HL-60/S4 treated with retinoic acid at 250 ng/mL for 4 days and 3 days (cell line): ENCODE data around the gene PRRT1B.

ENCODE experiments used
- in situ Hi-C: fragments of 300-500 bp; cut with MboI; formaldehyde crosslinking; loops from 2 replicates; pipeline ENCODE4 v1.7.0; 2022; ENCODE audit warnings: low sequenced_read_pairs

Gene PRRT1B

DNA sequence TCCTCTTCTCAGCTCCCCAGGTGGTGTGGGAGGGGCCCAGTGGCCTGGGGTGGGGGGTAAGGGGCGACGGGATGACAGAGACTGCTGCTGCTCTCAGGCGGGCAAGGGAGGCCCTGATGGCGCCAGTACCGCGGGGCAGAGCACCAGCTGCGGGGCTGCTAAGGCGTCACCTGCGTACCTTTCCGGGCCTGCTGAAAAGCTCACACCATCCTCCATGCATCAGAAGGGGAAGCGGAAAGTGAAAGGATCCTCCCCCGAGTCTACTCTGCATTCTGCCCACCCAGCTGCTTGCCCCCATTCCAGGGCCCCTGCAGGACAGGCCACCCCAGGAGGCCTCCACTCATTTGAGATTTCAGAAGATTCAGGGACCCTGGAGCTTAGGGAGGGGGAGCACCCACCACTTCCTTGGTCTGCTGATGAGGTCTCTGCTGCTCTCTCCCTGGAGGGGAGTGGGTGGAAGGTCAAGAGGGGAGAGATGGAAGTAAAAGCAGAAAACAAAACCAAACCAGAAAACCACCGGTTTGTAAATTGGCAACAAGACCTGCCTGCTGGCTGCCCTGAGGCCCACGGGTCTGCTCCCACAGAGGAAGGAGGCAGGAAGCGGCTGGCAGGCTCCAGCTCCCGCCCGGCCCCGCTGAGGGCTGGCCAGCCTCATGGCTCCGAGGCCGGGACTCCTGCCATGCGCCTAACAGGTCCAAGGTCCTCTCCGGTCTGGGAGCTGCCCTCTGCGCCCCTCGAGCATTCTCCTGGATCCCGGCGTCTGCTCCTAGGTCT is 33.6 kb downstream of the PRRT1B start:
- in situ Hi-C loops, result no loop called here

DNA sequence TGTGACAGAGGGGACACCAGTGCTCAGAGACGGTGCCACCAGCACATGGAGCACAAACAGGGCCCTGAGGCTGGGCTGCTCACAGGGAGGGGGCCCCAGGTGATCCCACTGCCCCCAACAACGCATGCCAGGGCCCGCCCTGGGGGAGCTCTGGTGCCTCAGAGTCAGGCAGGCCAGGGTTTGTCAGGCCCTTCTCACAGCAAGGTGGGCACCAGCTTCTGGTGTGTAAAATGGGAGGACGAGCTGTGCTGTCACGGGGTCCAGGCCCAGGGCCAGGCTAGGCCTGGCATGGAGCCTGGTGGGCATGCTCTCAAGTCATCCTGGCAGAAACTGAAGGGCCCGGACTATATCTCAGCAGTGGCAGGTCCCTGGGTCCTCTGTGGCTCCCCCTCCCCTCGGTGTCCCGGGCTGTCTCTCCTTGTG is 34.5 kb downstream of the PRRT1B start:
- in situ Hi-C loops, result loop anchor here (5.0 kb wide), 1 partner anchor 163 kb away; the partner anchor contains the start of gene RAPGEF1

DNA sequence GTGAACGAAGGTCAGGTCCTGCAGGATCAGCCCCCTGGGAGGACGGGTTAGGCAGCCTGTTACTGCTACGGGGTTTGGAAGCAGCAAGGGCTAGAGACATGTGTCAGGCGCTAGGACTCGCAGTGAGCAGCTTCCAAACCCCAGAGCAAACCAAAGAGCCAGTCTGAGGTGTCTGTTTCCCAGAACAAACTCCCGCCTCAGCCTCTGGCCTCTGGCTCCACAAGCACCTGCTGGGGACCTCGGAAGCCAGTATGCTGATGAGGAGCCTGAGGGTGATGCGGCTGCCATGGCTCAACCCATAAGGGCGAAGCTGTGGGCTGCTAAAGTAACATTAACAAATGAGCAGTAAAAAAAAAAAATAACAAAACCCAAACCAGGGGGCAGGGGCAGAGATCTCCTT is 35.0 kb downstream of the PRRT1B start:
- in situ Hi-C loops, result loop anchor here (5.0 kb wide), 1 partner anchor 162 kb away; the partner anchor contains the start of gene RAPGEF1

- in situ Hi-C loops, result loop anchor here (5.0 kb wide), 1 partner anchor 160 kb away; the partner anchor contains the start of gene RAPGEF1
Measured at GRCh38 chr9:131582056-131582455, 36.7 kb downstream of the PRRT1B start.

- in situ Hi-C loops, result loop anchor here (5.0 kb wide), 1 partner anchor 160 kb away; the partner anchor contains the start of gene RAPGEF1
Measured at GRCh38 chr9:131582466-131583336, 37.4 kb downstream of the PRRT1B start.

DNA sequence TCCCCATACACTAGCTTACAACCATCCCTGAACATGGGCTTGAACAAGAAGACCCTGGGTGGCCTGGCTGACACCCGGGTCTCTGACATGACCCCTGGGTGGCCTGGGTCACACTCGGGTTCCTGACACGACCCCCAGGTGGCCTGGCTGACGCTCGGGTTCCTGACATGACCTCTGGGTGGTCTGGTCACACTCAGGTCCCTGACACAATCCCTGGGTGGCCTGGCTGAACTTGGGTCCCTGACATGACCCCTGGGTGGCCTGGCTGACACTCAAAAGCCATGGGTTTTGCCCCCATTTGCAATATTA is 38.0 kb downstream of the PRRT1B start:
- in situ Hi-C loops, result loop anchor here (5.0 kb wide), 1 partner anchor 159 kb away; the partner anchor contains the start of gene RAPGEF1

DNA sequence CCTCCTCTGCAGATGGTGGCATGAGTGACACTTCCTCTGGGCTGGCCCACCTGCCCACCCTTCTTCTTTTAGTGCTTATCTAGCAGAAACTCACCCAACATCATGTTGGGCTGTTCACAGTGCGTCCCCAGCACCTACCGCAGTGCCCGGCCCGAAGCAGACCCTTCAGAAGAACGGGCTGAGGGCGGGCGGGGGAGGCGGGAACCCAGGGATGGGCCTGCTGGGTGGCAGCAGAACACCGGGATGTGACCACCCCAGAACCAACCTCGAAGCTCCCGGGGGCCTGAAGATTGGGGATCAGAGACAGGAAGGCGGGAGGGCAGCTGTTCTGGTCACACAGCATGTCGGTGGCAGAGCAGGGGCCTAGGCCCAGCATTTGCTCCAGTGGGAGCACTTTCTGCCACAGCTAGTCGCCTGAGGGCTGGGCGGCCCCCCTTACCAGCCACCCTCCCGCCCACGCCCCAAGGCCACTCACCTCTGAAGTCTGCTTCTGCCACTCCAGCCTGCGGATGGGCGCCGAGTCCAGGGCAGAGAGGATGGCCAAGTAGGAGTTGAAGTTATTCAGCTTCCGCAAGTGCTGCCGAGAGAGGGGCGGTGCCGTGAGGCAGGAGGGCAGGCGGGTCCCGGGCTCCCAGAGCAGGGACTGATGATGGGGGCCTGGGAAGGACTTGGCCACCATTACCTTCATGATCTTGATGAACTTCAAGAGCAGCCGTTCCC is 38.7 kb downstream of the PRRT1B start:
- in situ Hi-C loops, result loop anchor here (5.0 kb wide), 1 partner anchor 158 kb away; the partner anchor contains the start of gene RAPGEF1

- in situ Hi-C loops, result loop anchor here (5.0 kb wide), 1 partner anchor 157 kb away; the partner anchor contains the start of gene RAPGEF1
Measured at GRCh38 chr9:131584858-131585257, 39.5 kb downstream of the PRRT1B start.

DNA sequence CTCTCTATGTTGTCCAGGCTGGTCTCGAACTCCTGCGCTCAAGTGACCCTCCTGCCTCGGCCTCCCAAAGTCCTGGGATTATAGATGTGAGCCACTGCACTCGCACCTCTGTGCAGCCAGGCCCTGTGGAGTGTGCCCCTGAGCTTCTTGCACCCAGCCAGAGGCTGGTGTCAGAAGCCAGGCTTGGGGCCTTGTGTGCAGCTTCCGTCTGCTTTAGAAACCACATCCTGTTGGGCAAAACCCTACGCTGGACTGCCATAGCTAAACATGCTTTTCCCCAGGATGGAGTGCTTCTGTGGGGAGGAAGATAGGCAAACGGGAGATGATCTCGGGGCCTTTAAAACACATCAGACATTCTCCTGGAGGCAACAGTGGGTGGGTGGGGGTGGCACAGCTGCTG is 40.1 kb downstream of the PRRT1B start:
- in situ Hi-C loops, result no loop called here

- in situ Hi-C loops, result no loop called here
Measured at GRCh38 chr9:131587331-131587730, 42.0 kb downstream of the PRRT1B start.

DNA sequence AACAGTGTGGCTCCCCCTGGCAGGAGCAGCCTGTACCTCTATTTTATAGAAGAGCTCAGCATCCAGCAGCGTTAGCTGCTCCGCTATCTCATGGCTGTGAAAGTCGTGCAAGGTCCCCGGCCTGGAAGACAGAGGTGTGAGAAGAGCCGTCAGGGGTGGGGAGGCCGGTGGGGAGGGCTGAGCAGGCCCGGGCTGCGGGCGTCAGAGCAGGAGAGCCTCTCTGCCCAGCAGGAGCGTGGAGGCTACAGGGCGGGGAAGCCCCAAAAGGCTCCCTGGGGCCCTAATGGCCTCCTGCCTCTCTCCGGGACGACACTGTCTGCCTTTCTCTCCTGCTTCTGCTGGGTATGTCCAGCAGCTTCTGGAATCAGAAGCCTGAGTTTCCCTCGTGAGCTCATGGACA is 42.6 kb downstream of the PRRT1B start:
- in situ Hi-C loops, result no loop called here

- in situ Hi-C loops, result no loop called here
Measured at GRCh38 chr9:131588396-131588795, 43.1 kb downstream of the PRRT1B start.

- in situ Hi-C loops, result no loop called here
Measured at GRCh38 chr9:131589124-131589711, 43.9 kb downstream of the PRRT1B start.

- in situ Hi-C loops, result no loop called here
Measured at GRCh38 chr9:131589993-131590392, 44.7 kb downstream of the PRRT1B start.

DNA sequence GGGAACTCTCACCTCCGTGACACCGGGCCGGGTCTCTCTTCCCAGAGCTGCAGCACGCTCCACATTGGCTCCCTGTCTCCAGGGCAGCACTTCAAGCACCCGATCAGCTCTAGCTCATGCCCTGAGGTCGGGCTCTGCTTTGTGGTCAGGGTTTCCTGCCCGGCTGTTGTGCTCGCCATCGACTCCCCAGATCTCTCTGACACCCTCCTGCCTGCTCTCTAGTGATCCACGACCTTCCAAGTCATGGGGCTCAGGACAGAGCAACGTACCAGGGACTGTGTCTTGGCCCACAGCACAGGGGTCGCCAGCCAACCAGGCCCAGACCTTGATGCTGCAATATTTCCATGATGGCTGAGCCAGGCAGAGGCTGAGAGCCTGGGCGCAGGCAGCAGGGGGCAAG is 45.1 kb downstream of the PRRT1B start:
- in situ Hi-C loops, result no loop called here

DNA sequence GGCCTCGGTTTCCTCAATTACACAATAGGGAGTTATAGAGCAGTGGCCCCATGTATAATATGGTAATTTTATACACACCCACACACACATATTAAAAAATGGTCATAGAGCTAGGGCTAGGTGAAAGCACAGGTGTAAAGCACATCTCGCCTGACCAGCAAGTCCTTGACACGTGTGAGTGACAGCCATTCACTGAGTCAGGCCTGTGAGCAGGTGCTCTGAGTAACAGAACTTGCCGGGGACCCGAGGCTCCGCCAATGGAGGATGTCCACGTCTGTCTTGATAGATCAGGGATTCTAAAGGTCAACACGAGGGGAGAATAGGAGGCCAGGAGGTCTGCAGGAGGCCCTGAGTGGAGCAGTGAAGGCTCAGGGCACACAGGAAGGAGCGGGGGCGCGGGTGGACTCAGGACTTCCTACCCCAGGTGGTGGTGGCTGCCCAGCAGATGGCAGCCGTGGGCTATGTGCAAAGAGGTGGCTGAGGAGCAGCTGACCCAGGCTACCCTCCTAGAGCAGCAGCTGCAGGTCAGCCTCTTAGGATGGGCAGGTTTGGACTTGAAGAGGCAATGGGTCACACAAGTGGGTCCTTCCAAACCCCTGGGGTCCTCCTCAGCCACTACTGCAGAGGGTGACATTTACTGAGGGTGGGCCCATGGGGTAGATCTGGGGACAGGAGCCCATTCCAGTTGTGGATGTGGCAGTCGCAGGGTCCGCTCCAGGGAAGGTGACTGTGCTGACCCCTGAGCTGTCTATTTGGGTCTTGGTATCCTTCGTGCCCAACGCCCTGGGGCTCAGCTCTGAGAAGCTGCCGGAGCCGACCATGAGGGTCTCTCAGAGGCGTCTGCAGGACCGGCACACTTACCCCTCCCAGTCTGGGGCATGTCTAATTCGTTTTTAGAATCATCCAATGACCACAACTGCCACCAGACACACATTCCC is 45.9 kb downstream of the PRRT1B start:
- in situ Hi-C loops, result no loop called here

- in situ Hi-C loops, result no loop called here
Measured at GRCh38 chr9:131591845-131592208, 46.5 kb downstream of the PRRT1B start.

- in situ Hi-C loops, result no loop called here
Measured at GRCh38 chr9:131593091-131593820, 47.9 kb downstream of the PRRT1B start.
